Skeletal muscle satellite cell (primary cell): ENCODE data around the gene ITGA6.
"Not testable (repeated sequence)": the region's sequence is repeated elsewhere in the genome, so short reads cannot be mapped to it uniquely, and the experiment has no call there.

Experiments
- H3K27me3 ChIP-seq: 2 replicates; pipeline ENCODE4 v1.7.0; 2013; ENCODE audit warnings: low read length; ENCODE audit not compliant: control insufficient read depth, insufficient read depth
- H3K36me3 ChIP-seq: 2 replicates; pipeline ENCODE4 v1.7.0; 2013; ENCODE audit warnings: mild to moderate bottlenecking, control low read depth, low read length; ENCODE audit not compliant: insufficient read depth
- H3K4me1 ChIP-seq: 2 replicates; pipeline ENCODE4 v1.7.0; 2013; ENCODE audit warnings: low read length; ENCODE audit not compliant: control insufficient read depth, insufficient read depth
- H3K4me2 ChIP-seq: 2 replicates; pipeline ENCODE4 v1.7.0; 2013; ENCODE audit warnings: mild to moderate bottlenecking, low read length
- H3K4me3 ChIP-seq: 2 replicates; pipeline ENCODE4 v1.7.0; 2013; ENCODE audit warnings: low read length
- H3K9ac ChIP-seq: 2 replicates; pipeline ENCODE4 v1.7.0; 2013; ENCODE audit warnings: mild to moderate bottlenecking, low read depth, low read length, moderate library complexity
- H3K9me3 ChIP-seq: replicated peaks from 2 replicates; pipeline ENCODE4 v1.7.0; 2013; ENCODE audit warnings: mild to moderate bottlenecking, control low read depth, low read length

ITGA6 gene

GRCh38 chr2:172512810-172513523 lies 85.6 kb downstream of the ITGA6 start:
- Histone ChIP-seq H3K9ac (no peak overlapping the region), H3K9me3 (peaks cover 11% of the 10 kb centered on the region), H3K4me3 (no peak overlapping the region), H3K4me2 (no peak overlapping the region), H3K4me1 (peaks cover 3% of the 10 kb centered on the region), H3K36me3 (no peaks in the 10 kb centered on the region), H3K27me3 (no peaks in the 10 kb centered on the region)

- peaks cover 3% of the 10 kb centered on the region for H3K4me1 ChIP-seq
- no peak overlapping the region for H3K4me3 ChIP-seq
- H3K27me3 ChIP-seq: no peaks in the 10 kb centered on the region
- peaks cover 11% of the 10 kb centered on the region for H3K9me3 ChIP-seq
- H3K4me2 ChIP-seq: no peak overlapping the region
- H3K9ac ChIP-seq: no peak overlapping the region
- H3K36me3 ChIP-seq: no peaks in the 10 kb centered on the region
Observed at GRCh38 chr2:172513524-172513900, 86.1 kb downstream of the ITGA6 start.

GRCh38 chr2:172513935-172514586 lies 86.7 kb downstream of the ITGA6 start:
- H3K4me3 ChIP-seq: no peak overlapping the region

GRCh38 chr2:172516299-172516698 lies 88.9 kb downstream of the ITGA6 start:
- no peaks in the 10 kb centered on the region for H3K27me3 ChIP-seq
- H3K4me2 ChIP-seq: no peak overlapping the region
- no peak overlapping the region for H3K4me3 ChIP-seq
- peaks cover 11% of the 10 kb centered on the region for H3K9me3 ChIP-seq
- H3K36me3 ChIP-seq: no peaks in the 10 kb centered on the region
- H3K9ac ChIP-seq: no peak overlapping the region
- peaks cover 3% of the 10 kb centered on the region for H3K4me1 ChIP-seq

More at GRCh38 chr2:172513935-172514586, 86.7 kb downstream of the ITGA6 start:
- Histone ChIP-seq H3K4me2 (peak overlapping the region; percentile 15), H3K9me3 (peaks cover 11% of the 10 kb centered on the region), H3K4me1 (peaks cover 3% of the 10 kb centered on the region), H3K27me3 (no peaks in the 10 kb centered on the region), H3K9ac (no peak overlapping the region), H3K36me3 (no peaks in the 10 kb centered on the region)

GRCh38 chr2:172518995-172519394 lies 91.6 kb downstream of the ITGA6 start:
- H3K9ac ChIP-seq: no peak overlapping the region
- H3K9me3 ChIP-seq: no peaks in the 10 kb centered on the region
- no peak overlapping the region for H3K4me3 ChIP-seq
- H3K4me1 ChIP-seq: peaks cover 3% of the 10 kb centered on the region
- H3K36me3 ChIP-seq: no peaks in the 10 kb centered on the region
- H3K4me2 ChIP-seq: no peak overlapping the region
- H3K27me3 ChIP-seq: no peaks in the 10 kb centered on the region

GRCh38 chr2:172525601-172526000 lies 98.2 kb downstream of the ITGA6 start:
- Histone ChIP-seq H3K4me3 (no peak overlapping the region), H3K4me2 (no peak overlapping the region), H3K27me3 (no peaks in the 10 kb centered on the region), H3K36me3 (no peaks in the 10 kb centered on the region), H3K9me3 (no peaks in the 10 kb centered on the region), H3K4me1 (no peaks in the 10 kb centered on the region), H3K9ac (no peak overlapping the region)

- Histone ChIP-seq H3K9ac (no peak overlapping the region), H3K4me3 (no peak overlapping the region), H3K27me3 (no peaks in the 10 kb centered on the region), H3K4me2 (no peak overlapping the region), H3K36me3 (no peaks in the 10 kb centered on the region), H3K9me3 (peaks cover 7% of the 10 kb centered on the region), H3K4me1 (no peaks in the 10 kb centered on the region)
Observed at GRCh38 chr2:172531309-172531708, 103.9 kb downstream of the ITGA6 start.

- H3K4me3 ChIP-seq, H3K9ac ChIP-seq, H3K27me3 ChIP-seq, H3K36me3 ChIP-seq, H3K4me1 ChIP-seq, H3K4me2 ChIP-seq, H3K9me3 ChIP-seq: not testable (repeated sequence)
Observed at GRCh38 chr2:172532461-172532860, 105.1 kb downstream of the ITGA6 start.

- Histone ChIP-seq H3K9ac (no peak overlapping the region), H3K4me2 (no peak overlapping the region), H3K9me3 (peaks cover 7% of the 10 kb centered on the region)
Observed at GRCh38 chr2:172533687-172534086, 106.3 kb downstream of the ITGA6 start.

GRCh38 chr2:172535119-172535518 lies 107.7 kb downstream of the ITGA6 start:
- no peaks in the 10 kb centered on the region for H3K36me3 ChIP-seq
- H3K9me3 ChIP-seq: peaks cover 7% of the 10 kb centered on the region
- H3K4me2 ChIP-seq: no peak overlapping the region
- H3K4me3 ChIP-seq: no peak overlapping the region
- no peaks in the 10 kb centered on the region for H3K27me3 ChIP-seq
- no peak overlapping the region for H3K9ac ChIP-seq
- H3K4me1 ChIP-seq: no peaks in the 10 kb centered on the region

More at GRCh38 chr2:172533687-172534086, 106.3 kb downstream of the ITGA6 start:
- H3K4me1 ChIP-seq: no peaks in the 10 kb centered on the region
- no peaks in the 10 kb centered on the region for H3K27me3 ChIP-seq
- no peaks in the 10 kb centered on the region for H3K36me3 ChIP-seq
- H3K4me3 ChIP-seq: no peak overlapping the region

GRCh38 chr2:172537851-172538250 lies 110.5 kb downstream of the ITGA6 start:
- not testable (repeated sequence) for H3K9me3 ChIP-seq, H3K27me3 ChIP-seq, H3K9ac ChIP-seq, H3K4me2 ChIP-seq, H3K4me1 ChIP-seq, H3K4me3 ChIP-seq, H3K36me3 ChIP-seq

- no peaks in the 10 kb centered on the region for H3K9me3 ChIP-seq
- H3K36me3 ChIP-seq: no peaks in the 10 kb centered on the region
- no peak overlapping the region for H3K9ac ChIP-seq
- H3K4me2 ChIP-seq: no peak overlapping the region
- H3K27me3 ChIP-seq: no peaks in the 10 kb centered on the region
- H3K4me1 ChIP-seq: no peaks in the 10 kb centered on the region
- H3K4me3 ChIP-seq: no peak overlapping the region
Observed at GRCh38 chr2:172539767-172540166, 112.4 kb downstream of the ITGA6 start.
